ENCODE results near the gene CTIF. TPM values are rescaled to one million over a fixed set of nuclear protein-coding genes. Genes with fewer than 3 reads are reported as not detected.

The CTIF gene
- total and polyA plus RNA-seq, 2 experiments from 2014 or later, result 22.1 to 27.9 TPM

DNA sequence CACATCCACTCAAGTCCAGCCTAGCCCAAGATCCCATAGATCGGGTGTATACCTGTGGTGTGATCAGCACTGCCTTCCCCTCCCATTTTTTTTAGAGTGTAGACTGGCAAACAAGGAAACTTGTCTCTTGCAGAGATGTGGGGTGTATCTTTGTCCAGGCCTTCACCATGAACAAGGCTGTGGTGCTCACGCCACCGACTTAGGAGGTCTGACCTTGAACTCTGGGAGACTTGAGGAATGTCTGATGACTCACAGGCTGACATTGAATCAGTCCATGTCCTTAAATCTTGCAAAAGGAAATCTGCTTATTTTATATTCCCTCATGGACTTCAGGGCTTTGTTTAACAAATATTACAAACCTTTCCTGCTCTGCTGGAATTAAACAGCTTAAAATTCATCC is 4.5 kb upstream of the CTIF start:
- Histone ChIP-seq H3K36me3 (replicated peaks; ENCODE audit: insufficient read depth, low read depth) (no peaks in the 10 kb centered on the region), H3K27me3 (no peaks in the 10 kb centered on the region), H3K9me2 (replicated peaks; ENCODE audit: insufficient read depth) (no peaks in the 10 kb centered on the region), H3K27ac (no peak overlapping the region), H3K4me2 (no peak overlapping the region), H2AFZ (no peak overlapping the region), H3K9me3 (ENCODE audit: low read depth) (no peaks in the 10 kb centered on the region), H3K4me3 (no peak overlapping the region), H3K79me2 (no peaks in the 10 kb centered on the region), H4K20me1 (ENCODE audit: insufficient read depth, poor library complexity, severe bottlenecking) (no peaks in the 10 kb centered on the region), H3K4me1 (ENCODE audit: insufficient read depth) (no peaks in the 10 kb centered on the region)
- TF ChIP-seq EZH2phosphoT487 (IDR thresholded peaks at IDR 0.05; ENCODE audit: low read depth, severe bottlenecking, unreplicated experiment) (no peak), EZH2 (IDR thresholded peaks at IDR 0.05; ENCODE audit: borderline replicate concordance) (no peak)
- TF ChIP-seq, protein P1, sequence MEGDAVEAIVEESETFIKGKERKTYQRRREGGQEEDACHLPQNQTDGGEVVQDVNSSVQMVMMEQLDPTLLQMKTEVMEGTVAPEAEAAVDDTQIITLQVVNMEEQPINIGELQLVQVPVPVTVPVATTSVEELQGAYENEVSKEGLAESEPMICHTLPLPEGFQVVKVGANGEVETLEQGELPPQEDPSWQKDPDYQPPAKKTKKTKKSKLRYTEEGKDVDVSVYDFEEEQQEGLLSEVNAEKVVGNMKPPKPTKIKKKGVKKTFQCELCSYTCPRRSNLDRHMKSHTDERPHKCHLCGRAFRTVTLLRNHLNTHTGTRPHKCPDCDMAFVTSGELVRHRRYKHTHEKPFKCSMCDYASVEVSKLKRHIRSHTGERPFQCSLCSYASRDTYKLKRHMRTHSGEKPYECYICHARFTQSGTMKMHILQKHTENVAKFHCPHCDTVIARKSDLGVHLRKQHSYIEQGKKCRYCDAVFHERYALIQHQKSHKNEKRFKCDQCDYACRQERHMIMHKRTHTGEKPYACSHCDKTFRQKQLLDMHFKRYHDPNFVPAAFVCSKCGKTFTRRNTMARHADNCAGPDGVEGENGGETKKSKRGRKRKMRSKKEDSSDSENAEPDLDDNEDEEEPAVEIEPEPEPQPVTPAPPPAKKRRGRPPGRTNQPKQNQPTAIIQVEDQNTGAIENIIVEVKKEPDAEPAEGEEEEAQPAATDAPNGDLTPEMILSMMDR (IDR thresholded peaks at IDR 0.05; ENCODE audit: poor library complexity), result no peak
- no peak for DNase-seq (ENCODE audit: low spot score)
- whole genome bisulfite sequencing (ENCODE audit: low lambda C conversion rate, missing lambda C conversion rate), result 77% methylated on average over 3 of the region's 3 CpGs

DNA sequence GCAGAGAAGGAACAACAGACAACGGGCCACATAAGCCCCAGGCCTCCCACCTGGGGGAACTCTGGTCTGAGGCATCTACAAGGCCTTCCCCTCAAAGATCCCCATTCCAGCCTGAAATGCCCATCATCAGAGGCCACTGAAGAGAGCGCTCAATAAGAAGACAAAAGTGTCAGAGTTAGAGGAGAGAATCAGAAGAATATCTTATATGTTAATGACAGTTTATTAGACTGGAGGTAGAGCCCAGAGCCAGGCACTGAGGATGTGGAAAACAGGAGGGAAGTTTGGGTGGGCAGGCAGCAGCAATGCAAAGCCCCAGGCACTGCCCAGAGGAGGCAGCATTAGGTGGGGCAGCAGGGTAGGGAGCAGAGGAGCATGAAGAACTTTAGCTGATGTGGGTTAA is 2.9 kb upstream of the CTIF start:
- 83% methylated on average over 2 of the region's 2 CpGs for WGBS (ENCODE audit: low lambda C conversion rate, missing lambda C conversion rate)
- Histone ChIP-seq H3K4me1 (ENCODE audit: insufficient read depth) (no peaks in the 10 kb centered on the region), H3K27me3 (no peaks in the 10 kb centered on the region), H3K27ac (no peak overlapping the region), H3K79me2 (peaks cover 12% of the 10 kb centered on the region), H3K9me3 (ENCODE audit: low read depth) (no peaks in the 10 kb centered on the region), H3K4me2 (no peak overlapping the region), H3K4me3 (no peak overlapping the region), H4K20me1 (ENCODE audit: insufficient read depth, poor library complexity, severe bottlenecking) (no peaks in the 10 kb centered on the region), H3K9me2 (replicated peaks; ENCODE audit: insufficient read depth) (no peaks in the 10 kb centered on the region), H2AFZ (no peak overlapping the region), H3K36me3 (replicated peaks; ENCODE audit: insufficient read depth, low read depth) (no peaks in the 10 kb centered on the region)
- no peak for DNase-seq (ENCODE audit: low spot score)
- TF ChIP-seq, protein P1 (IDR thresholded peaks at IDR 0.05; ENCODE audit: poor library complexity), result no peak
- TF ChIP-seq EZH2phosphoT487 (IDR thresholded peaks at IDR 0.05; ENCODE audit: low read depth, severe bottlenecking, unreplicated experiment) (no peak), EZH2 (IDR thresholded peaks at IDR 0.05; ENCODE audit: borderline replicate concordance) (no peak)

DNA sequence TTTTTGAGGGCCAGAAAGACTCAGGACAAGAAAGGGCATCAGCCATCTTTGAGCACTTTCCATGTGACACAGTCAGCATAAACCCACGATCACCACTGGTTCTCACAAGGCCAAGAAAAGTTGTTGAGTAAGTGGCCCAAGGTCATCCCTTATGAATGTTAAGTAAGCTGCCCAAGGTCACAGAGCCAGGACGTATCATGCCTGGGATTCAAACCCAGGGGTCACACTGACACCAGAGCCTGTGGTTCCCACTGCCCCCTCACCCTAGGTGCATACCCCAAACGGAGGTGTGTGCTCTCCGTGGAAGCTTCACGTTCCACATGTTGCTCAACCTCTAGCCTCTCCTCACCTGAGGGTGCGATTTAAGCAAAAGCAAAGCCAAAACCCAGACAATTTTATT is 2.3 kb upstream of the CTIF start:
- Histone ChIP-seq H3K9me3 (ENCODE audit: low read depth) (no peaks in the 10 kb centered on the region), H3K36me3 (replicated peaks; ENCODE audit: insufficient read depth, low read depth) (no peaks in the 10 kb centered on the region), H3K4me1 (ENCODE audit: insufficient read depth) (peaks cover 2% of the 10 kb centered on the region), H3K27me3 (no peaks in the 10 kb centered on the region), H3K27ac (no peak overlapping the region), H3K4me3 (no peak overlapping the region), H3K9me2 (replicated peaks; ENCODE audit: insufficient read depth) (no peaks in the 10 kb centered on the region), H2AFZ (no peak overlapping the region), H3K79me2 (peaks cover 13% of the 10 kb centered on the region), H4K20me1 (ENCODE audit: insufficient read depth, poor library complexity, severe bottlenecking) (peaks cover under 1% of the 10 kb centered on the region), H3K4me2 (no peak overlapping the region)
- WGBS (ENCODE audit: low lambda C conversion rate, missing lambda C conversion rate), result 93% methylated on average over 6 of the region's 6 CpGs
- TF ChIP-seq EZH2 (IDR thresholded peaks at IDR 0.05; ENCODE audit: borderline replicate concordance) (no peak), EZH2phosphoT487 (IDR thresholded peaks at IDR 0.05; ENCODE audit: low read depth, severe bottlenecking, unreplicated experiment) (no peak)
- TF ChIP-seq, protein P1 (IDR thresholded peaks at IDR 0.05; ENCODE audit: poor library complexity), result no peak
- DNase-seq (ENCODE audit: low spot score), result no peak

All from hepatocyte (in vitro differentiated cells).